Heart left ventricle (tissue), 13 donors: ENCODE data around the gene CD7.

Experiments used
- POLR2A ChIP-seq, 2 donors: fragments of 450-650 bp; IDR thresholded peaks; one replicate each; pipeline ENCODE4 v1.6.1; 2017; ENCODE audit warnings: antibody characterized with exemption in 2 of 2, mild to moderate bottlenecking in 2 of 2, moderate library complexity in 2 of 2
- TF ChIP-seq, protein P1 (sequence below), 12 donors: fragments of 200-600 bp; sonication (generic) in 4 of 12; IDR thresholded peaks; one replicate each; pipeline versions ENCODE4 v1.5.0 to v1.8.0; 2018 to 2022; ENCODE audit warnings: antibody characterized with exemption in 12 of 12, mild to moderate bottlenecking in 5 of 12
- donor health status: ischemic (EF 13 %, LVEDD 7.1; RV severe dilation, severe dysfunction).
- donor health status: DM: no; HTN: yes; CAD: no.
- donor health status: DM: no; HTN: no; CAD: no.
- donor health status: ischemic (EF 25% LVEDD 6.9; RV normal size, moderate dysfunction).
- donor health status: ischemic (EF 25% LVEDD 5.7; RV mildly dilated, moderate dysfunction).
- donor health status: ischemic (EF 35%, LVEDD 5.7; RV mildly dilated, moderate dysfunction).
- donor health status: nonischemic (EF 11% LVEDD 7.7; RV severe dilation, severe dysfunction).
- donor health status: DM: yes; HTN: yes; CAD: no.
- donor health status: PGD.
- donor health status: ischemic (EF 29% LVEDD 5.4; RV normal size, mild dysfunction).
- donor health status: nonischemic (EF 23%, LVEDD 6.1; RV moderate dilation, normal function).

DNA sequence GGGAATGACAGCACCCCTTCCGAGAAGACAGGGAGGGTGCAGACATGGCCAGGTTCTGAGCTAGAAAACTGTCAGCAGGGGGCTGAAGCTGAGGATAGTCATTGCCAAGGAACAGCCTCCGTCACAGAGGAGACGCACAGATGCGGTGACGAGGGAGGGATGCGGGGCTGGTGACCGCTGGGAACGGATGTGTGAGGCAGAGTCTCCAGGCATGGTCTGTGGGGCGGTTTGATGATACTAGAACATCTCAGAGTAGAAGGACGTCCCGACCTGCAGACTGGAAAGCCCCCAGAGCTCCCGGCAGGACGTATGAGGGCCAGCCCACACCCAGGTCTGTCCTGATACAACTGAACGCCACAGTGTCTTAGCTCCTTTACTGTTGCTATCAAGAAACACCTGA is 42.1 kb downstream of the CD7 start:
- TF ChIP-seq, protein P1, sequence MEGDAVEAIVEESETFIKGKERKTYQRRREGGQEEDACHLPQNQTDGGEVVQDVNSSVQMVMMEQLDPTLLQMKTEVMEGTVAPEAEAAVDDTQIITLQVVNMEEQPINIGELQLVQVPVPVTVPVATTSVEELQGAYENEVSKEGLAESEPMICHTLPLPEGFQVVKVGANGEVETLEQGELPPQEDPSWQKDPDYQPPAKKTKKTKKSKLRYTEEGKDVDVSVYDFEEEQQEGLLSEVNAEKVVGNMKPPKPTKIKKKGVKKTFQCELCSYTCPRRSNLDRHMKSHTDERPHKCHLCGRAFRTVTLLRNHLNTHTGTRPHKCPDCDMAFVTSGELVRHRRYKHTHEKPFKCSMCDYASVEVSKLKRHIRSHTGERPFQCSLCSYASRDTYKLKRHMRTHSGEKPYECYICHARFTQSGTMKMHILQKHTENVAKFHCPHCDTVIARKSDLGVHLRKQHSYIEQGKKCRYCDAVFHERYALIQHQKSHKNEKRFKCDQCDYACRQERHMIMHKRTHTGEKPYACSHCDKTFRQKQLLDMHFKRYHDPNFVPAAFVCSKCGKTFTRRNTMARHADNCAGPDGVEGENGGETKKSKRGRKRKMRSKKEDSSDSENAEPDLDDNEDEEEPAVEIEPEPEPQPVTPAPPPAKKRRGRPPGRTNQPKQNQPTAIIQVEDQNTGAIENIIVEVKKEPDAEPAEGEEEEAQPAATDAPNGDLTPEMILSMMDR (IDR thresholded peaks at IDR 0.05): no peak
- TF ChIP-seq POLR2A (IDR thresholded peaks at IDR 0.05): no peak
